ENCODE measurements around the gene SAMD4A.

The SAMD4A gene

GRCh38 chr14:54767450-54767849 lies 200.5 kb downstream of the SAMD4A start:
- DNase-seq: no peak

DNA sequence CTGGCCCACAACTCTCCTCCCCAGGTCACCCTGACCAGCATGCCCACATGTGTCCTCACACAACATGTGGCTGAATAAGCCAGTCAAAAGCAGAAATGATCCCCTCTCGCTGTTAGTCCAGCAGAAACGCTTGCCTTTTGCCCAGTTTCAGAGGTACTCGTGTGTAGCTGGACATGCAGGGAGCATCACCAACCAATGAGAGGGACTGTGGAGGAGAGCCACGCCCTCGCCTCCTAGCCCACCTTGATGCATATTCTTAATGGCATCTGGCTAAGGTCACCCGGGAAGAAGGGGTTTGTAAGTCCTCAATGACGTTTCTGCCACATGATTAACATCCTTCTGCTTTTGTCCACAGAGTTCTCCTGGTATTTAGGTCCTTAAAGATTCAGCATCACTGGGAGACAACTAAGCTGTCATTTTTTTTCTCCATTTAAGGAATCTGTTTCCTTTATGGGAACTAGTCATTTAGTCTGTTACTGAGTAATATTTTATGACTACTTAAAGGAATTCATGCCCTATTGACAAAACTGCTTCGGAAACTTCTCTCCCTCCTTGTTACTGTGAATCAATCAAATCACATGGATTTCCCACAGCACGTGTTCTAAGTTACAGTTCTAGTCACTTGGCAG lies 201.7 kb downstream of the SAMD4A start:
- DNase-seq: no peak

DNA sequence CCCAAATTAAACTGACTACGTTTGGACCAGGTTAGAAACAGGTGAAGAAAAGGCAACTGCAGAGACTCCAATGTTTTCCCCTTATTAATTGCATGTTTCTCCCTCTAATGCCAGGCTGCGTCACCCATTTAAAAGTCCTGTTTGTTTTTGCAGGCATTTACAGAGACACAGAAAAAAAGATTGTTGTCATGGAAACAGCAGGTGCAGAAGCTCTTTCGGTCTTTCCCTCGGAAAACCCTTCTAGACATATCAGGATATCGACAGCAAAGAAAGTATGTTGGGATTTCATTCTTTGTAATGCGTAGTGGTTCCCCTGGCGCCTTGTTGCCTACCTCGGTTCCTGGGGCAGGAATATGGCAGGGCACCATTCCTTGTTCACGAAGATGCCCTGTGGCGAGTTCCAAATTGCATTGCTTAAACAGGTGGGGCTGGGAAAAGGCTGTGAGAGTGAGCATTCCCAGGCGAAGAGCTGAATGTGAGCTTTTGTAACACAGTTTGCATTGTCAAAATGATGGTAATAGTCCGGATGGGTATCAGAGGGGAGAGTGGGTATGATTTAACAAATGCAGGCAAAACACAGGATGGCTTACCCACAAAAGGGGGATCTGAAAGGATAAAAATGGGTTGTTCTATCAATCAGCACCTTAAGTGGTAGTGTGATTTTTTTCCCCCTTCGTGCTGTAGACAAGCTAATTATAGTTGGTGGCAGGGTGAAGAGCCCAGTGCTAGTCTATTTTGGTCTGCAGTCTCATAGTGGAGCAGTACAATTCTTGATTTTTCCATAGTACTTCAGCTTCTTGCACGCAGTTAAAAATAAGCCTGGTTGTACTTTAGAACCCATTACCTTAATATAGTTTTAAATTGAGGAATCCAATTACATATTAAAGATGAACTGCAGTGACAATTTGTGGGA lies 203.3 kb downstream of the SAMD4A start:
- no peak for DNase-seq

DNA sequence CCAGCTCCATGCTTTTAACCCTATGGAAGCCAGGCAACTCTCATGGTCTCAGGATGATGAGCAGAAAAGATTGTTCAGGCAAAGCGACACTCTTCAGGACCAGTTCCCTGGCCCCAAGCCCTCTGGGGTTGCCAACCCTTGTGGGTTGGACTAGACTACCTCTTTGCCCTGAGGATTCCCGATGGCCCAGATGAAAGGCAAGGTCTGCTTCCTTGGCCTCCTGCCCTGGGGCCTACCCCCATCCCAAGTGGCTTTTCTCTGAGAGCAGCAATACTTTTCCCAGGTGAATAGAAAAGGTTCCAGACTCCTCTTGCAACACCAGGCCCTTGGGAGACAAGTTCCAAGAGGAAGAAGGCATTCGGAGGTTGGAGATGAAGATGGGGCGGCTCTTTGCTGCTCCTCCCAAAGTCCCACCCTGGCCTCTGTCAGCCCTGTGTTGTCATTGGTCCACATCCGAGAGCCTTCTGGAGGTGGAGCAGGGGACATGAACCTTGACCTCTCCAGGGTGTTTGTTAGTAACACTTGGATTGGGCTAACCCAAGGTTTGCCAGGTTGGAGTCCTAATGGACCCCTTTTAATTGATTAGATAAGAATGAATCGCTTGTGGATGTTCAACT lies 204.6 kb downstream of the SAMD4A start:
- no peak for DNase-seq

DNA sequence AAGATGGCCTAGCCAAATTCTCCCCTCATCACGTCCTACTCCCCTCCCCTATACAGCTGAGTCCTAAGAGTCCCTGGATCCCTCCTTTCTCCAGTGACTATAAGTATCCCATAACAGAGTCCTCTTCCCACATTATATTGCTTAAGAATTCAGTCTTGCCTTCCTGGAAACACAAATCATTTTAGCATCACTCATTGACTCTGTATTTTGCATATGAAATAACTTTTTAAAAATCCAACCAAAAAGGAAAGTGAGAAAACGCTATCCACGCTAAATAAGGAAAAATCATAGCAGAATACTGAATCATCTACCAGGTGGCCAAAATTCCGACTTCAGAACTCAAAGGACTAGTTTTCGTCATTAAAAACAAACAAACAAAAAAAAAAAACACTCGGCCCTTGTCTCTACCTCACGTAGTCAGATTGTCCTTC lies 205.5 kb downstream of the SAMD4A start:
- DNase-seq: no peak

GRCh38 chr14:54773171-54774006 lies 206.5 kb downstream of the SAMD4A start:
- peak; percentile 80 for DNase-seq

DNA sequence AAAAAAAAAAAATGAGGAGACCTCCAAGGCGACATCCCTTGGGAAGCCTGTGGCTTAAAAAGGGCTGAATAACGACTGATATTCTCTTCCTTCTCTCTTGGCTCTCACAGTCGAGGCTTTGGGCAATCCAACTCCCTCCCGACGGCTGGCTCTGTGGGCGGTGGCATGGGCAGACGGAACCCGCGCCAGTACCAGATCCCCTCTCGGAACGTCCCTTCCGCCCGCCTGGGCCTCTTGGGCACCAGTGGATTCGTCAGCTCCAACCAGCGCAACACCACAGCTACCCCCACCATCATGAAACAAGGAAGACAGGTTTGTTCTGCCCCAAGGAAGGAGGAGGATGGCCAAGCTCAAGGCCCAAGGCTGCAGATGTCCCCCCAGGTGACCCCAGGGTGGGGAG lies 207.9 kb downstream of the SAMD4A start:
- no peak for DNase-seq

GRCh38 chr14:54775486-54776140 lies 208.7 kb downstream of the SAMD4A start:
- no peak for DNase-seq

DNA sequence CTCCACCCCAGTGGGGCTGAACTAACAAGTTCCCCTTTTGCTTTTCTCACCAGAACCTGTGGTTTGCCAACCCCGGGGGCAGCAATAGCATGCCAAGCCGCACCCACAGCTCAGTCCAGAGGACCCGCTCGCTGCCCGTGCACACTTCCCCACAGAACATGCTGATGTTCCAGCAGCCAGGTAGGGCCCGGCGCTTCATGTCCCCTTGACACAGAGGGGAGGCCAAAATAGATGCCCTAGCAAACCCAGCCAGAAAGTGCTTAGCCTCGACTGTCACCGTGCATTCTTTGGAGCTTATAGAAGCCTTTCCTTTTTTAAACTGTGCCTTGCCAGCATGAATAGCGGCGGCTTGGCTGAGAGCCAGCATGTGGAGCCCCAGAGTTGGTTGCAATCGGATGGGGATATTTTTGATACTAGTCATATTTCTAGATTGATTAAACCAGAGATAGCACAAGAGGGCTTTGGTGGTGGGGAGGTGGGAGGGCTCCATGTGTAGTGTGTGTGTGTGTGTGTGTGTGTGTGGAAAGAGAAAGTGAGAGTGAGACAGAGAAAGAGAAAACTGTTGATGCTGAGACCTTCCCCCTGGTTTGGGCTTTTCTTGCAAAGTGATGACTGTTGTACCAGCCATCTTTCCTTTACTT lies 209.6 kb downstream of the SAMD4A start:
- DNase-seq: peak; percentile 60

GRCh38 chr14:54777395-54777794 lies 210.5 kb downstream of the SAMD4A start:
- no peak for DNase-seq

GRCh38 chr14:54778618-54779345 lies 211.9 kb downstream of the SAMD4A start:
- no peak for DNase-seq

DNA sequence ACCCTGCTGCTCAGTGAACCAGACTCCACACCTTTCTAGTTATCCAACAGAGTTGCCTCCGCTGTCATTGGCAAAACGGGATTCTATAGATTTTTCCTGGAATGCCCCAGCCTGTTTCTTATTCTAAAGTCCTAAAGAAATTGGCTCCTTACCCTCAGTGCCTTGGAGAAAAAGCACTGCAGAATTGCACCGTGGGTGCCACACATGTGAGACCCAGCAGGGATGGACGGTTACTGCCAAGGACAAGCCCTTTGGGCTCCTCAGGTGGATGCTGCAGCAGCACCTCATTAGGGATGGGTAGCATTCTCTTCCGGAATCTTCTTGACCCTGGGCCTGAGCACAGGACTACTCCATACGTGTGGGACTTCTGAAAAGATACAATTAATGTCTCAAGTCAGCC lies 214.2 kb downstream of the SAMD4A start:
- DNase-seq: no peak

GRCh38 chr14:54781961-54782750 lies 215.2 kb downstream of the SAMD4A start:
- no peak for DNase-seq

- peak; percentile 51 for DNase-seq
These were observed 216.1 kb downstream of the SAMD4A start for GRCh38 chr14:54782751-54783659.

DNA sequence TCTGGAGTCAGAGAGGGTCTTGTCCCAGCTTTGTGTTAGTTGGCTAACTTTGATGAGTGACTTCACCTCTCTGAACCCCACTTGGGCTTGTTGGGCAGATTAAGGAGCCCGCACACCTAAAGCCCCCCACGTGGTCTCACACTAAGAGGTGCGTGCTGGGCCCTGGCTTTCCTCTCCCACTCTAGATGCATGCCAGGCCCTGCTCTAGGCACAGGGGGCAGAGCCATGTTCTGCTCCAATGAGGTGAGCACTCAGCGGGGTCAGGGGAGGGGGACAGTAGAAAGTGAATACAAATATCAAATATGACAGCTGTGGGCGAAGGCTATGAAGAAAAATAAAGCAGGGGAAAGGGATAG lies 216.7 kb downstream of the SAMD4A start:
- no peak for DNase-seq

- DNase-seq: no peak
These were observed 217.1 kb downstream of the SAMD4A start for GRCh38 chr14:54784060-54784459.

GRCh38 chr14:54784657-54785056 lies 217.7 kb downstream of the SAMD4A start:
- no peak for DNase-seq

GRCh38 chr14:54785136-54785777 lies 218.3 kb downstream of the SAMD4A start:
- no peak for DNase-seq
